Right lobe of liver (tissue), 6 donors: Measurements from ENCODE around the gene GABBR1. TPM values are rescaled to one million over a fixed set of nuclear protein-coding genes. Genes with fewer than 3 reads are reported as not detected.

Experiments
- ATAC-seq, 4 donors: fragments of 200-7000 bp; cut with Tn5 transposase; one replicate each; pipeline ENCODE4 v1.9.1; 2020; ENCODE audit warnings: mild to moderate bottlenecking in 4 of 4, moderate library complexity in 4 of 4
- DNase-seq, 3 donors: peaks; one replicate each; pipeline ENCODE4 v3.0.0-alpha.2; 2020
- H3K27ac ChIP-seq, 3 donors: fragments of 200-600 bp; one replicate each; pipeline ENCODE4 v1.8.0; 2022
- H3K27me3 ChIP-seq, 2 donors: fragments of 200-600 bp; one replicate each; pipeline ENCODE4 v1.8.0; 2022
- H3K36me3 ChIP-seq, 4 donors: fragments of 200-600 bp; sonication (generic) in 1 of 4; one replicate each; pipeline versions ENCODE4 v1.5.1 to v1.8.0; 2017 to 2022; ENCODE audit warnings: control low read depth in 1 of 4
- H3K4me1 ChIP-seq, 4 donors: fragments of 200-600 bp; sonication (generic) in 1 of 4; one replicate each; pipeline versions ENCODE4 v1.5.1 to v1.8.0; 2017 to 2022; ENCODE audit warnings: control low read depth in 1 of 4
- H3K4me3 ChIP-seq, 3 donors: fragments of 200-600 bp; one replicate each; pipeline ENCODE4 v1.8.0; 2022
- H3K9me3 ChIP-seq, 4 donors: fragments of 200-600 bp; sonication (generic) in 1 of 4; one replicate each; pipeline versions ENCODE4 v1.5.1 to v1.8.0; 2017 to 2022; ENCODE audit warnings: control low read depth in 1 of 4
- POLR2A ChIP-seq: fragments of 450-650 bp; IDR thresholded peaks from one replicate; pipeline ENCODE4 v1.6.1; 2017; ENCODE audit warnings: antibody characterized with exemption, mild to moderate bottlenecking
- WGBS: methylation state at CpG from one replicate; pipeline ENCODE4 v1.1.6; 2018; ENCODE audit warnings: low coverage, low lambda C conversion rate; ENCODE audit not compliant: insufficient coverage; ENCODE audit errors: missing lambda C conversion rate; 5-methylcytosine and 5-hydroxymethylcytosine counted together
- intact Hi-C, 2 donors: fragments of 100-400 bp; cut with DNase I; formaldehyde crosslinking; loops; one replicate each; pipeline versions ENCODE4 v1.11.2 to v1.14.1; 2022
- total RNA-seq, 6 experiments: library from RNA; depleted of rRNA in 2 of 6; stranded (reverse); fragments of >200 nt in 2 of 6; fragmentation: NEBNext Ultra II Directional in 3 of 6; extraction: Animal tissue kit (Norgen Biotek cat#: 25700) in 3 of 6; gene quantifications; one replicate each; pipeline versions ENCODE4 v1.1.0 to v1.2.4, GENCODE V29; 2016 to 2023
- TF ChIP-seq, protein P1 (sequence below), 4 donors: fragments of 200-600 bp in 3 of 4; fragments of 450-650 bp in 1 of 4; IDR thresholded peaks; one replicate each; pipeline versions ENCODE4 v1.5.1 to v1.8.0; 2016 to 2022; ENCODE audit warnings: antibody characterized with exemption in 4 of 4, mild to moderate bottlenecking in 2 of 4
- donor health status: DM: no; HTN: yes; CAD: no.
- donor health status: DM: no; HTN: no; CAD: no.
- donor health status: DM: no; HTN: no; CAD: no.
- donor health status: DM: no; HTN: yes; CAD: no.
- donor health status: DM: no; HTN: yes; CAD: no.

GABBR1 gene
- total RNA-seq, 6 experiments from 2014 or later: 2.4 to 5.6 (median 4.9) TPM

GRCh38 chr6:29525311-29525639 is 107.7 kb downstream of the GABBR1 start:
- H3K27ac ChIP-seq: no peak overlapping the region

GRCh38 chr6:29524444-29525310 is 108.3 kb downstream of the GABBR1 start:
- Histone ChIP-seq H3K36me3 (no peaks in the 10 kb centered on the region), H3K9me3 (no peaks in the 10 kb centered on the region), H3K4me3 (no peak overlapping the region), H3K27me3 (no peaks in the 10 kb centered on the region), H3K4me1 (no peaks in the 10 kb centered on the region), H3K27ac (no peak overlapping the region)
- 49% methylated on average over 7 of the region's 7 CpGs for WGBS
- intact Hi-C loops: no loop called here
- no peak for DNase-seq
- no peak for TF ChIP-seq POLR2A
- TF ChIP-seq, protein P1, sequence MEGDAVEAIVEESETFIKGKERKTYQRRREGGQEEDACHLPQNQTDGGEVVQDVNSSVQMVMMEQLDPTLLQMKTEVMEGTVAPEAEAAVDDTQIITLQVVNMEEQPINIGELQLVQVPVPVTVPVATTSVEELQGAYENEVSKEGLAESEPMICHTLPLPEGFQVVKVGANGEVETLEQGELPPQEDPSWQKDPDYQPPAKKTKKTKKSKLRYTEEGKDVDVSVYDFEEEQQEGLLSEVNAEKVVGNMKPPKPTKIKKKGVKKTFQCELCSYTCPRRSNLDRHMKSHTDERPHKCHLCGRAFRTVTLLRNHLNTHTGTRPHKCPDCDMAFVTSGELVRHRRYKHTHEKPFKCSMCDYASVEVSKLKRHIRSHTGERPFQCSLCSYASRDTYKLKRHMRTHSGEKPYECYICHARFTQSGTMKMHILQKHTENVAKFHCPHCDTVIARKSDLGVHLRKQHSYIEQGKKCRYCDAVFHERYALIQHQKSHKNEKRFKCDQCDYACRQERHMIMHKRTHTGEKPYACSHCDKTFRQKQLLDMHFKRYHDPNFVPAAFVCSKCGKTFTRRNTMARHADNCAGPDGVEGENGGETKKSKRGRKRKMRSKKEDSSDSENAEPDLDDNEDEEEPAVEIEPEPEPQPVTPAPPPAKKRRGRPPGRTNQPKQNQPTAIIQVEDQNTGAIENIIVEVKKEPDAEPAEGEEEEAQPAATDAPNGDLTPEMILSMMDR (IDR thresholded peaks at IDR 0.05): no peak
- ATAC-seq: no peak

More at GRCh38 chr6:29525311-29525639, 107.7 kb downstream of the GABBR1 start:
- Histone ChIP-seq H3K9me3 (no peaks in the 10 kb centered on the region), H3K4me3 (no peak overlapping the region), H3K4me1 (no peaks in the 10 kb centered on the region), H3K27me3 (no peaks in the 10 kb centered on the region), H3K36me3 (no peaks in the 10 kb centered on the region)
- ATAC-seq: no peak
- DNase-seq: no peak
- WGBS: 0% methylated on average over 1 of the region's 1 CpG
- TF ChIP-seq, protein P1 (IDR thresholded peaks at IDR 0.05): no peak
- no peak for TF ChIP-seq POLR2A
- intact Hi-C loops: no loop called here

- intact Hi-C loops: no loop called here
- TF ChIP-seq, protein P1 (IDR thresholded peaks at IDR 0.05): no peak
- no peak for TF ChIP-seq POLR2A
- no peaks in the 10 kb centered on the region for H3K36me3 ChIP-seq
- H3K4me1 ChIP-seq: no peaks in the 10 kb centered on the region
- no peak overlapping the region for H3K27ac ChIP-seq
- H3K9me3 ChIP-seq: no peaks in the 10 kb centered on the region
- H3K27me3 ChIP-seq: no peaks in the 10 kb centered on the region
- WGBS: 26% methylated on average over 2 of the region's 2 CpGs
- H3K4me3 ChIP-seq: no peak overlapping the region
- DNase-seq (no peak), ATAC-seq (no peak)
Observed at GRCh38 chr6:29524044-29524443, 108.9 kb downstream of the GABBR1 start.

- ATAC-seq: no peak
- Histone ChIP-seq H3K9me3 (no peaks in the 10 kb centered on the region), H3K27ac (no peak overlapping the region), H3K4me1 (no peaks in the 10 kb centered on the region), H3K36me3 (no peaks in the 10 kb centered on the region), H3K27me3 (no peaks in the 10 kb centered on the region), H3K4me3 (no peak overlapping the region)
- WGBS: 34% methylated on average over 2 of the region's 2 CpGs
- intact Hi-C loops: no loop called here
- no peak for DNase-seq
- TF ChIP-seq POLR2A: no peak
- TF ChIP-seq, protein P1 (IDR thresholded peaks at IDR 0.05): no peak
Observed at GRCh38 chr6:29522227-29522626, 110.8 kb downstream of the GABBR1 start.
